Brain microvascular endothelial cell (primary cell): ENCODE data around the gene PRSS12.
A peak's percentile ranks its signal among the peaks of the same experiment; 100 is the strongest.

Experiments used
- DNase-seq: peaks from one replicate; pipeline ENCODE4 v3.0.0-alpha.2; 2020
- H3K27ac ChIP-seq: fragments of 250-450 bp; sonication (Bioruptor Pico); 2 replicates; pipeline ENCODE4 v1.5.1; 2020; ENCODE audit warnings: mild to moderate bottlenecking, moderate library complexity
- H3K27me3 ChIP-seq: fragments of 250-450 bp; sonication (Bioruptor Pico); replicated peaks from 2 replicates; pipeline ENCODE4 v1.5.1; 2020; ENCODE audit warnings: mild to moderate bottlenecking
- H3K36me3 ChIP-seq: fragments of 250-450 bp; sonication (Bioruptor Pico); replicated peaks from 2 replicates; pipeline ENCODE4 v1.5.1; 2020; ENCODE audit warnings: mild to moderate bottlenecking
- H3K4me3 ChIP-seq: 2 replicates; pipeline ENCODE4 v1.5.1; 2011; ENCODE audit warnings: low read depth, mild to moderate bottlenecking, control low read depth, low read length, moderate library complexity
- in situ Hi-C: cut with HindIII; loops from 2 replicates; pipeline ENCODE4 v1.10.0; 2017; ENCODE audit warnings: low sequenced_read_pairs, low pct_ligation_motif_present
- TF ChIP-seq, protein P1 (sequence below): IDR thresholded peaks from 2 replicates; pipeline ENCODE4 v1.5.1; 2011; ENCODE audit warnings: low read depth, mild to moderate bottlenecking, moderate library complexity, low read length, control low read depth, inconsistent platforms; ENCODE audit errors: missing control alignments

Gene PRSS12

DNA sequence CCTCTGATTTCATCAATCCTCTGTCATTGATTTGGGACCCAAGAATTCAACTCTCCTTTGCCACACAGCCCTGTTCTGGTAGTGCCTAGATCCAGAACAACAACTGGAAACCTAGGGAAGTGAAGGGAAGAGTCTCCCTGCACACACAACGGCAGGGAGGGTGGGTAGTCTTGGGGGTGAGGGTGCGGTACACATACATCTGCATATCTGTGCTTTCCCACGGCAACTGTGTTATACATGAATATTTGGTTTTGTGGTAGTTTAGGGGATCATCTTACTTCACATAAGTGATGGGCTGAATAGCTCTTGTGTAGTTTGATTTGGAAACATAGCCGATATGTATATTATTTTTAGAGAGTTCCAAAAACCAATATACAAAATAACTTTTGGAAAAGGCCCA, 3.3 kb upstream of the PRSS12 start:
- no peaks in the 10 kb centered on the region for H3K27me3 ChIP-seq
- H3K27ac ChIP-seq = no peak overlapping the region
- no peak for DNase-seq
- TF ChIP-seq, protein P1, sequence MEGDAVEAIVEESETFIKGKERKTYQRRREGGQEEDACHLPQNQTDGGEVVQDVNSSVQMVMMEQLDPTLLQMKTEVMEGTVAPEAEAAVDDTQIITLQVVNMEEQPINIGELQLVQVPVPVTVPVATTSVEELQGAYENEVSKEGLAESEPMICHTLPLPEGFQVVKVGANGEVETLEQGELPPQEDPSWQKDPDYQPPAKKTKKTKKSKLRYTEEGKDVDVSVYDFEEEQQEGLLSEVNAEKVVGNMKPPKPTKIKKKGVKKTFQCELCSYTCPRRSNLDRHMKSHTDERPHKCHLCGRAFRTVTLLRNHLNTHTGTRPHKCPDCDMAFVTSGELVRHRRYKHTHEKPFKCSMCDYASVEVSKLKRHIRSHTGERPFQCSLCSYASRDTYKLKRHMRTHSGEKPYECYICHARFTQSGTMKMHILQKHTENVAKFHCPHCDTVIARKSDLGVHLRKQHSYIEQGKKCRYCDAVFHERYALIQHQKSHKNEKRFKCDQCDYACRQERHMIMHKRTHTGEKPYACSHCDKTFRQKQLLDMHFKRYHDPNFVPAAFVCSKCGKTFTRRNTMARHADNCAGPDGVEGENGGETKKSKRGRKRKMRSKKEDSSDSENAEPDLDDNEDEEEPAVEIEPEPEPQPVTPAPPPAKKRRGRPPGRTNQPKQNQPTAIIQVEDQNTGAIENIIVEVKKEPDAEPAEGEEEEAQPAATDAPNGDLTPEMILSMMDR = no peak
- no peaks in the 10 kb centered on the region for H3K36me3 ChIP-seq
- in situ Hi-C loops = no loop called here
- H3K4me3 ChIP-seq = no peak overlapping the region

DNA sequence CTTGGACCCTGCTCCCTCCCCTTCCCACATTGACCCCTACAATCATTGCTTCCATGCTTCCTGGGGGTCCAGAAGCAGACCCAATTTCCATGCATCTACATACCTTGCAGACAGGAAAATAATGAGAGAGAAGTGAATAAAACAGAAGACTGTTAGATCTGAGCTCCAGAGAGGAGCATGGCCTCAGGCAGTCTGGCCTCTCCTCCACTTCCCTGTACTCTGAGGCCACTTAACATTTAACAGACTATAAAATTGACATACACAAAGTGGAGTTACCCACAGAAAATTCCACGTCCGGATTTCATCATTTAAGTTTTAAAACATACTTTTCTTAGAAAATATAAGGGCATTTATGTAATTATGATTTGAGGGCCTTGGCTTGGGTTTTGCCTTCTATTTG, 2.1 kb upstream of the PRSS12 start:
- no peak for DNase-seq
- in situ Hi-C loops = no loop called here
- no peak overlapping the region for H3K4me3 ChIP-seq
- no peaks in the 10 kb centered on the region for H3K36me3 ChIP-seq
- no peaks in the 10 kb centered on the region for H3K27me3 ChIP-seq
- no peak overlapping the region for H3K27ac ChIP-seq
- TF ChIP-seq, protein P1 = no peak

DNA sequence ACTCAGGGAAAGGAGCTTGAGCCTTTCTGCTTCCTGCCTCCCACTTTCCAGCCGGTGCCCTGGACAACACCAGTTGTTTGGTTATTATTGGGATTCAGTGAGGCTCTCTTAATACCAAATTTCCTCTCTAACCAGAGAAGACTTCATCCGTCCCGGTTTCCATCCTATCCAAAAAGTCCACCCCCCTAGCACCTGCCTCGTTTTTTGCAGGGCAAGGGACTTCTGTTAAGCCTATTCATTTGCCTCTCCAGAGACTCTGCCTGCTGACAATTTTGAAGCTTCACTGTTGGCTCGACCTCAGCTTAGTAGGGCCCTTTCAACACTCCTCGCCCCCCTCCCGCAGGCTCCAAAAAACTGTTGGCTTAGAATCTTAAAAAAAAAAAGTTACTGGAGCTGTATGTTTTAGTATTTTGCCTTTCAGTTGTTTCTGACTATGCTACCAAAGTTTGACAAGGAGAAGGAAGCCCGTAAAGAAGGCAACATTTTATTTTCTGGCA, 779 bp upstream of the PRSS12 start:
- H3K27me3 ChIP-seq = no peaks in the 10 kb centered on the region

DNA sequence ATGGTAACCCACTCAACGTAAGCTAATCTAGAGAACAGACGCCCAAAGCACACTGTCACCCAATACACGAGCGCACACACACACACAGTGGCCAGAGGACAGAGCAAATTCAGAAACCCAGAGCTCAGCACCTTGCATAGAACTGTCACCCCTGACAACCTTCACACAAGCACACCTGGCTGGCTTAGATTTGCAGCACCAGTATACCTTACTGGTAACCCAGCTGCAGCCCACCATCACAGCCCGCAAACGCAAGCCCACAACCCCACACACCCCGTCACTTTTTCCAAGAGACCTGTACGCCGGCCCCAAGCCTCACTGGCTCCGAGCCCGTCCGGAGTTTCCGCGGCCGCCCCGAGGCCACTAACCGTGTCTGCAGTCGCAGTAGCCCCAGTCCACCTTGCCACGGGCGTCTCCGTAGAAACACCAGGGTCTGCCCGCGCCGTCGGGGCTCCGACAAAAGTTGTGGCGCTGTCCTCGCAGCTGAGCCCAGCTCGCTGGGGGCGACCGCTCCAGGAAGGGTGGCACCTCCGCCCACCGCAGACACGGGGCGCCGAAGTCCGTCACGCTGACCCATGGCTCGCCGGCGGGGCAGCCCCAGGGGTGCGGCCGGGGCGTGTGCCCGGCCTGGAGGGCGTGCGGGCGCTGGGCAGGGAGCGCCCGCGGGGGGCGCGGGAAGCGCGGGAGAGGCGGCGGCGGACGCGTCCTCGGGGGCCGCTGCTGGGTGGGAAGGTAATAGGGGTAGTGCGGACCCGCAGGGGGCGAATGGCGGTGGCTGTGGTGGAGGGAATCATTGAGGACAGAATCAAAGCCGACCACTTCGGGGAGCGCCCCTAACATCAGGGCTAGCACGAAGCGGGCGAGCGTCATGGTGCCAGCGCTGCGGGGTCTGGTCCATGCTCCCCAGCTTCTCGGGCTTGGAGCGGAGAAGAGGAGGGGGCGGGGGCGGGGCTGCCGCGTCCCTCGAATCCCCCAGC, 664 bp downstream of the PRSS12 start:
- Histone ChIP-seq H3K36me3 (no peaks in the 10 kb centered on the region), H3K4me3 (peak overlapping the region; percentile 68), H3K27me3 (no peaks in the 10 kb centered on the region), H3K27ac (no peak overlapping the region)
- peak; percentile 12 for DNase-seq
- TF ChIP-seq, protein P1 = peak; percentile 21
- in situ Hi-C loops = no loop called here

More for the DNA sequence above, 779 bp upstream of the PRSS12 start:
- Histone ChIP-seq H3K27ac (no peak overlapping the region), H3K4me3 (peak overlapping the region; percentile 68), H3K36me3 (no peaks in the 10 kb centered on the region)
- TF ChIP-seq, protein P1 = no peak
- DNase-seq = no peak
- in situ Hi-C loops = no loop called here

DNA sequence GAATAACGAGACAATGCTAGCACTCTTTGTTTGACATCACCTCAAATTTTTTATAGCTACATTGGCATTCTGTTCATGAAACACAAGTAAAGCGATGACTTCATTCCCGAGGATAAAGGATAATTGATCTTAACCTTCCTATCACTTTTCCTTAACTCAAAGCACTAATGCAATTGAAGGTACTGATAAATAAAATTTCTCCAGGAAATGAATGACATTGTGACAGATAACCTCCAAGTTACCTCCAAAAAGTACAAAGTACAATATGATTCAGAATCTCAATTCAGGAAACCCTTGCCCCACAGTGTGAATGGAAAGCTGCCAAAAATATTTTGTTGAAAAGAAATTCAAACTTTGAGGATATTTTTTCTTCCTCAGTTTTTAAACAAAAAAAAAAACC, 1.8 kb downstream of the PRSS12 start:
- Histone ChIP-seq H3K27me3 (no peaks in the 10 kb centered on the region), H3K27ac (no peak overlapping the region), H3K36me3 (no peaks in the 10 kb centered on the region), H3K4me3 (no peak overlapping the region)
- DNase-seq = no peak
- in situ Hi-C loops = no loop called here
- TF ChIP-seq, protein P1 = no peak
